Muscle layer of duodenum (tissue), 2 donors: ENCODE data around the gene ZFR2.
A peak's percentile ranks its signal among the peaks of the same experiment; 100 is the strongest.
"Not testable (repeated sequence)": the region's sequence is repeated elsewhere in the genome, so short reads cannot be mapped to it uniquely, and the experiment has no call there.

Experiments used
- H3K27ac ChIP-seq: one replicate; pipeline ENCODE4 v1.7.0; 2013; ENCODE audit warnings: mild to moderate bottlenecking, low read length
- H3K27me3 ChIP-seq: one replicate; pipeline ENCODE4 v1.7.0; 2013; ENCODE audit warnings: low read depth, mild to moderate bottlenecking, control low read depth, low read length
- H3K36me3 ChIP-seq, 2 donors: one replicate each; pipeline ENCODE4 v1.7.0; 2013; ENCODE audit warnings: low read length in 2 of 2, control low read depth in 1 of 2, mild to moderate bottlenecking in 1 of 2; ENCODE audit not compliant: insufficient read depth in 2 of 2, control insufficient read depth in 1 of 2
- H3K4me1 ChIP-seq, 2 donors: one replicate each; pipeline ENCODE4 v1.7.0; 2013; ENCODE audit warnings: low read length in 2 of 2, mild to moderate bottlenecking in 2 of 2, control low read depth in 1 of 2, moderate library complexity in 1 of 2; ENCODE audit not compliant: insufficient read depth in 2 of 2, control insufficient read depth in 1 of 2
- H3K4me3 ChIP-seq, 2 donors: one replicate each; pipeline ENCODE4 v1.7.0; 2013; ENCODE audit warnings: low read length in 2 of 2, low read depth in 1 of 2, mild to moderate bottlenecking in 1 of 2
- H3K9me3 ChIP-seq, 2 donors: one replicate each; pipeline ENCODE4 v1.7.0; 2013; ENCODE audit warnings: low read length in 2 of 2, control low read depth in 1 of 2, mild to moderate bottlenecking in 1 of 2; ENCODE audit not compliant: control insufficient read depth in 1 of 2
- donor health status: healthy.

ZFR2 gene

DNA sequence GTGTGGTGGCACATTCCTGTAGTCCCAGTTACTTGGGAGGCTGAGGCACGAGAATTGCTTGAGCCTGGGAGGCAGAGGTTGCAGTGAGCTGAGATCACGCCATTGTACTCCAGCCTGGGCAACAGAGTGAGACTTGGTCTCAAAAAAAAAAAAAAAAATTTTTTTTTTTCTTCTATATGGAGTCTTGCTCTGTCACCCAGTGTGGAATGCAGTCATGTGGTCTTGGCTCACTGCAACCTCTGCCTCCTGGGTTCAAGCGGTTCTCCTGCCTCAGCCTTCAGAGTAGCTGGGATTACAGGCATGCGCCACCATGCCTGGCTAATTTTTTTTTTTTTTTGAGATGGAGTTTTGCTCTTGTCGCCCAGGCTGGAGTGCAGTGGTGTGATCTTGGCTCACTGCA is 103.1 kb downstream of the ZFR2 start:
- H3K4me3 ChIP-seq, H3K9me3 ChIP-seq, H3K27me3 ChIP-seq, H3K27ac ChIP-seq: not testable (repeated sequence)
- Histone ChIP-seq H3K36me3 (peaks cover 14 to 42% of the 10 kb centered on the region in 2 donors), H3K4me1 (peaks cover 3 to 15% of the 10 kb centered on the region in 2 donors)

DNA sequence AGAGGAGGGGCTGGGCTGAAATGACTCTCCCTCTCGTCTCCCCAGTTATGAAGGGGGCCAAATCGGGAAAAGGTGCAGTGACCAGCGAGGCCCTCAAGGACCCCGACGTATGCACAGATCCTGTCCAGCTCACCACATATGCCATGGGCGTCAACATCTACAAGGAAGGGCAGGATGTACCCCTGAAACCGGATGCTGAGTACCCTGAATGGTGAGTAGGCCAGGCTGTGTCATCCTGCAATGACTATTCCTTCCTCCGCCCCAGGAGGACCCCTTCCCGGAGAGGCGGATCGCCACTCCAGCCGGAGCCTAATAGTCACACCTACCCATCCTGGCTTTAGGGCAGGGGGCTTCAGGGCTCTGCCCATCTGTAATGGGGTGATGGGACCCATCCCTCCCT is 103.7 kb downstream of the ZFR2 start:
- Histone ChIP-seq H3K4me3 (no peak overlapping the region), H3K27me3 (no peaks in the 10 kb centered on the region), H3K4me1 (peaks cover 3 to 21% of the 10 kb centered on the region in 2 donors), H3K36me3 (peaks cover 14 to 42% of the 10 kb centered on the region in 2 donors), H3K27ac (no peak overlapping the region), H3K9me3 (no peaks in the 10 kb centered on the region)

DNA sequence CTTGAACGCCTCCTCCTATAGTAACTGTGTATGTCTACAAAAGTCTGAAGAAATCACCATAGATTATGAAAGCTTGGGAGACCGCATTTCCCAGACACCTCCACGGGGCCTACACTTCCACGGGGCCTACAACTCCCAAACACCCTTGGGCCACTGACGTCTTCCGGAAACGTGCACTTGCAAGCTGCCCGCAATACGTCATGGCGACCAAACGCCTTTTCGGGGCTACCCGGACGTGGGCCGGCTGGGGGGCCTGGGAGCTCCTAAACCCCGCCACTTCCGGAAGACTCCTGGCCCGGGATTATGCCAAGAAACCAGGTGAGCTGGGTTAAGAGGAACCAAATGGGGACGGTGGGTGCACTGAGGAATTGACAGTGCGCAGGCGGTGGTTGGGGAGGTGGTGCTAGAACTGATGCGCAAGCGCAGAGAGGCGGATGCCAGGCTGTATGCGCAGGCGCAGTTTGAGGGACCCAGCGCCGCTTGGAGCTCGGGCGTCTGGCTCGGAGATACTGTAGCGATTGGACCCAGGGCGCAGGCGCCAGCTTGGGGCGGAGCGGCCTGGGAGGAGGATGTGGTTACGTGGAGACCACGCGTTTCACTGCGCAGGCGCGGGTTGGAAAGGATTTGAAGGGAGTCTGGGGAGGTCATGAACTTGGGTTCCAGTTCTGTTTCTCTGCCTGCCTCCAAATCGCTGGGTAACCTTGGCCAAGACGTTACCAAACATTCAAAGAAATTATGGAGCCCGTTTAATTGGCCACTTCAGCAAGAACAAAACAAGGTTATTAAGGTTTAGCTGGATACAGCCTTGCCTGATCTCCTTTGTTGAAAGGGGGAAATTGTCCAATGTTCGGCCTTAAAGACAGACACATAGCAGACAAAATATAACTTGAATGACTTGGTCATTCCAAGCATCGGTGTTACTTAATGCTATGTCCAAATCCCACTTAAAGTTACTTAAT is 106.1 kb downstream of the ZFR2 start, which contains the start of gene MRPL54:
TSS of gene MRPL54 (plus strand) at position 182 of the 959 bp plus-strand sequence. CDS start at position 201, 19 bp downstream.
- peaks cover 3 to 37% of the 10 kb centered on the region in 2 donors for H3K4me1 ChIP-seq
- peaks cover 17 to 39% of the 10 kb centered on the region in 2 donors for H3K36me3 ChIP-seq

DNA sequence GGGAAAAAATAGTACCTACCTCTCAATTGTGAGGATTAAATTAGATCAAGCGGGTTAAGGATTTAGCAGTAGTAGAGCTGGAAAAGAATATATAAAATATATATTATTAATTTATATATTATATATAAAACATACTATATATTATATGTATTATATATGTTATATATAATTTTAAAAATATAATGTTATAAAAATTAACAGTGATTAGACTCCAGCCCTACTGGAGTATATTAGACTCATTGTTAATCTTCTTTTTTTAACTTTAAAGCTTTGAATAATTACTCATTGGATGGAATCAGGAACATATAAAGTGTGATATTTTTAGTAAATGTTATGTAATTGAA is 106.7 kb downstream of the ZFR2 start:
- peak overlapping the region; percentile 98 for H3K27ac ChIP-seq
- no peaks in the 10 kb centered on the region for H3K9me3 ChIP-seq
- peaks cover 12 to 39% of the 10 kb centered on the region in 2 donors for H3K36me3 ChIP-seq
- no peaks in the 10 kb centered on the region for H3K27me3 ChIP-seq
- peak overlapping the region in 1 of 2 donors; percentile 89 for H3K4me3 ChIP-seq
- H3K4me1 ChIP-seq: peaks cover 3 to 37% of the 10 kb centered on the region in 2 donors

More for the DNA sequence above, 106.1 kb downstream of the ZFR2 start, which contains the start of gene MRPL54:
- peak within 1 kb of the TSS; percentile 89 to 95 for H3K4me3 ChIP-seq
- no peaks in the 10 kb centered on the region for H3K27me3 ChIP-seq
- no peaks in the 10 kb centered on the region for H3K9me3 ChIP-seq
- H3K27ac ChIP-seq: peak within 1 kb of the TSS; percentile 98

DNA sequence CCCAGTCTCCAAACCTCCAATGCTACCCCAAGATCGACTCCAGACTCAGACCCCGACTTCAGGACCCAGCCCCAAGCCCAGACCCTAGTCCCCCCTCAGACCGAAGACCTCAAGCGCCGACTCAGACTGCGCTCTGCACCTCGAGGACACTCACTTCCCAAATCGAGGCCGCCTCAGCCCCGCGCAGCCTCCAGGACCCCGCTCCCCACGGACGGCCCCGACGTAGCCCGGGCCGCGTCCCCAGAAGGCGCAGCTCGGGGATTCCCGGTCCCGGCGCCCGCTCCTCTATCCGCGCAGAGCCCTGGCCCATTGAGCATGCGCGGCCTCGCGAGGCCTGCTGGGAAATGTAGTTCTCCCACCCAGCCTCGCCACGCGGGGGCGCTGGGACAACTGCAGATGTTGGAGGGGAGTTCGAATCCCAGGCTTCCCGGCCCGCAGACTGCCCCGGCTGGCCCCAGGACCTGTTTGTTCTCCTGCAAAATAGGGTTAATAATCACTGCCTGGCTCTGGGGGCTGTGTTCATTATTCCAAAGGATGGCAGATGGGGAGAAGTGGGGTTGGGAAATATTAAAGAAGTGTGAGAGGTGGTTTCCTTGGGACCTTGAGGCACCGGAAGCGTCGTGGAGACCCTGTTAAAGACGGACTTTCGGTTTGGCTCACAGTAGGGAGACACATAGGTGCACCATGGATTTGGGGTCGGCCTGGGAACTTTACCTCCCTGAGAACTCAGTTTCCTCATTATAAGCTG is 107.3 kb downstream of the ZFR2 start, which contains the start of gene APBA3:
TSS of gene APBA3 (minus strand) at position 311 of the 748 bp plus-strand sequence. CDS start 1,428 bp downstream, outside the sequence.
- Histone ChIP-seq H3K36me3 (peaks cover 11 to 35% of the 10 kb centered on the region in 2 donors), H3K9me3 (no peaks in the 10 kb centered on the region), H3K27ac (peak within 1 kb of the TSS; percentile 98), H3K27me3 (no peaks in the 10 kb centered on the region), H3K4me3 (peak within 1 kb of the TSS; percentile 89 to 95), H3K4me1 (peaks cover 3 to 40% of the 10 kb centered on the region in 2 donors)

DNA sequence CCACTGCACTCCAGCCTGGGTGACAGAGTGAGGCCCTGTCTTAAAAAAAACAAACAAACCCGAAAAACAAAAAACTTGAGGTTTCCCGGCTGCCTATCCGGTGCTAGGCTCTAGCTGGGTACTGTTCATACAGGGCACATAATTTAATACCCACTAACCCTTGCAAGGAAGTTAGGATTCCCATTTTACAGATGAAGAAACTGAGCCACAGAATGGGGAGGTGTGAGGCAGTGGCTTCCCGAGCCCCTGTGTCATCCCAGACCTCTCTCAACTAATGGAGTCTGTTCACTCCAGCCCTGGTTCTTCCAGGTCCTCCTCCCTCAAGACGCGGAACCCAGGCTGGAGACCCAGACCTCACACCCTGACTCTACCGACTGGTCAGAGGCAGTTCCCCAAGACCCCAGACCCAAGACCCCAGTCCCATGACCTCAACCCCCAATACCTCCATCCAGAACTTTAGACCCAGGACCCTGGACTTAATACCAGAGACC is 107.9 kb downstream of the ZFR2 start:
- H3K36me3 ChIP-seq: peaks cover 11 to 31% of the 10 kb centered on the region in 2 donors
- H3K27ac ChIP-seq: peak overlapping the region; percentile 89
- H3K27me3 ChIP-seq: no peaks in the 10 kb centered on the region
- H3K4me3 ChIP-seq: peak overlapping the region; percentile 89 to 95
- no peaks in the 10 kb centered on the region for H3K9me3 ChIP-seq
- H3K4me1 ChIP-seq: peaks cover 3 to 40% of the 10 kb centered on the region in 2 donors

DNA sequence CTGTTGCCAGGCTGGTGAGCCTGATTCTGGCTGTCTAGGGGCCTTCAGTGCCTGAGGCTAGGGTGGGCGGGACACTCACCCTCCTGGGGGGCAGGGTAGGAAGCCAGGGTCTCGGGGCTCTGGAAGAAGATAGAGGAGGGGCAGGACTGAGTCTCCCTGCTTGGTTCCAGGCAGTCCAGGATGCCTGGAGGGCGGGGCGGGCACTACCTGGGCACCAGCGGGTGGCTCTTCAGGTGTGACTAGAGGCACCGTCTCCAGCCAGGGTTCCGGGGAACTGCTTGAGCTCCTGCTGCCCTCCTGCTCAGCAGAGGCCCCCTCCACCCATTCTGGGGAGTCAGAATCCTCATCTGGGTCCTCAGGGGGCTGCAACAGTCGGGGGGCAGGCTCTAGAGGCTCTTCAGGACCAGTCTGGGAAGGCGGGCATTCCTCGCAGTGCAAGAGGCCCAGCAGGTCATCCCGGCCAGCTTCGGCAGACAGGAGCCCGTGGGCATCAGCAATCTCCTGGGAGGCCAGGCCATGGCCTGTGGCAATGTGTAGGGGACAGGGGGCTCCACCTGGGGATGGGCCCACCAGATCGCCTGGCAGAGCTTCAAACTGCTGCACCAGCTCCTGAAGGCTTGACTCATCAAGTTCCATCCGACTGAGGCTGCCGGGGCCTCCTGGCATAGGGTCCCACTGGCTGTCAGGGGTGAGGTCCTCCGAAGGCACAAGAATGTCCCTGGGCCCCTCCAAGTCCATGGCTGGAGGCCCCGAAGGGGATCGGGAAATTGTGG is 109.2 kb downstream of the ZFR2 start:
- Histone ChIP-seq H3K4me3 (no peak overlapping the region), H3K27ac (no peak overlapping the region), H3K4me1 (peaks cover 3 to 40% of the 10 kb centered on the region in 2 donors), H3K27me3 (no peaks in the 10 kb centered on the region), H3K9me3 (no peaks in the 10 kb centered on the region), H3K36me3 (peaks cover 6 to 26% of the 10 kb centered on the region in 2 donors)

DNA sequence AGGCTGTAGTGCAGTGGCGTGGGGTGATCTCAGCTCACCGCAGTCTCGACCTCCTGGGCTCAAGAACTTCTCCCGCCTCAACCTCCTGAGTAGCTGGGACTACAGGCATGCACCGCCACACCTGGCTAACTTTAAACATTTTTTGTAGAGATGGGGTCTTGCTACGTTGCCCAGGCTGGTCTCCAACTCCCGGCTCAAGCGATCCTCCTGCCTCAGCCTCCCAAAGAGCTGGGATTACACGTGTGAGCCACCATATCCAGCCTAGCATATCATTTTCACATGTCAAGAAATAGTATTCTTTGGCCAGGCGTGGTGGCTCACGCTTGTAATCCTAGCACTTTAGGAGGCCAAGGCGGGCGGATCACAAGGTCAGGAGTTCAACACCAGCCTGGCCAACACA is 110.5 kb downstream of the ZFR2 start:
- peaks cover 6 to 36% of the 10 kb centered on the region in 2 donors for H3K36me3 ChIP-seq
- H3K9me3 ChIP-seq, H3K27ac ChIP-seq, H3K27me3 ChIP-seq, H3K4me3 ChIP-seq: not testable (repeated sequence)
- peaks cover 3 to 37% of the 10 kb centered on the region in 2 donors for H3K4me1 ChIP-seq

DNA sequence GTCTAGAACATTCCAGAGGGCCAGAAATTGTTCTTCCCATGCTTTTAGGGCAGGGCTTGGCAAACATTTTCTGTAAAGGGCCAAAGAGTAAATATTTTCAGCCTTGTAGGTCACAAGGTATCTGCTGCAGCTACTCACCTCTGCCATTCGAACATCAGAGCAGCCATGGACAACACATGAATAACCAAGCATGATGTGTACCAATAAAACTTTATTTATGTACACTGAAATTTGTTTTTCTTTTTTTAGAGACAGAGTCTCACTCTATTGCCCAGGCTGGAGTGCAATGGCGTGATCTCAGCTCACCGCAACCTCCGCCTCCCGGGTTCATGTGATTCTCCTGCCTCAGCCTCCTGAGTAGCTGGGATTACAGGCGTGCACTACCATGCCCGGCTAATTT is 111.1 kb downstream of the ZFR2 start:
- not testable (repeated sequence) for H3K9me3 ChIP-seq, H3K27ac ChIP-seq, H3K4me3 ChIP-seq, H3K27me3 ChIP-seq
- Histone ChIP-seq H3K4me1 (peaks cover 3 to 33% of the 10 kb centered on the region in 2 donors), H3K36me3 (peaks cover 6 to 42% of the 10 kb centered on the region in 2 donors)
